Hematopoietic multipotent progenitor cell treated with erythropoietin and hydrocortisone succinate and interleukin-3 and kit ligand, for 8 days (in vitro differentiated cells): ENCODE data around the gene DIRAS1.
"Not testable (repeated sequence)": the region's sequence is repeated elsewhere in the genome, so short reads cannot be mapped to it uniquely, and the experiment has no call there.

Experiments used
- DNase-seq: peaks from one replicate; pipeline ENCODE4 v3.0.0-alpha.2; 2015

Gene DIRAS1

DNA sequence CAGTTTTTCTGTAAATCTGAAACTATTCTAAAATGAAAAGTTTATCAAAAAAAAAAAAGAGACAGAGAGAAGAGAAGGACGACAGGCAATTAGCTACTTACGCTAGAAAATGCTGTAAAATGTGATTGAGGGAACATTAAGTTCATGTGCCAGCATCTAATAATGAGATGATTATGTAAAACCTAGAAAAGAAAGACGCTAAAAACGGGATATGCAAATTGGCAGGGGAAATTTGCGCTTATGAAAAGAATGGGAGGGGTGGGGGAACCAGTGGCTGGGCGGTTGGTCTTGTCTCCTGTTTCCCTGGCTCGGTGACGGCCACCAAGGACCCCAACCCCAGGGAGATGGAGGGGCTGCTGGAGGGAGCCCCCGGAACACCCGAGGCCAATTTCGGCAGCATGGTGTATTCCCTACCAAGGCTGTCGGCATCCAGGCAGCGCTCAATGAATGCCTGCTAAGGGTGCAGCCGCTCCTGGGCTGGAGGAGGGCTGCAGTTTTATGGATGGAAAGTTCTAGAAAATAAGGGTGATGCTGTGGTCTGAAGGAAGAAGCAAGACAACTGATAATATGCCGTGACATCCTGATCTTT lies 52.9 kb downstream of the DIRAS1 start:
- DNase-seq: no peak

DNA sequence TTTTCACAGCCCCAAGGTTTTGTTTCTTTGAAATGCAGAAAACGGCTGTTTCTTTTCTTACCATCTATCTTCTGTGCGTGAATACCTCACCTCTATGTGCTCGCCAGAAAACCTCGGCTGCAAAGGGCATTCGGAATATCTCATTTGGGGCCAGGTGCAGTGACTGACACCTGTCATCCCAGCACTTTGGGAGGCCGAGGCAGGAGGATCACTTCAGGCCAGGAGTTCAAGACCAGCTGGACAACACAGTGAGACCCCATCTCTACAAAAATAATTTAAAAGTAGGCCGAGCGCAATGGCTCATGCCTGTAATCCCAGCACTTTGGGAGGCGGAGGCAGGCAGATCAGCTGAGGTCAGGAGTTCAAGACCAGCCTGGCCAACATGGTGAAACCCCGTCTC lies 53.8 kb downstream of the DIRAS1 start:
- DNase-seq: not testable (repeated sequence)

DNA sequence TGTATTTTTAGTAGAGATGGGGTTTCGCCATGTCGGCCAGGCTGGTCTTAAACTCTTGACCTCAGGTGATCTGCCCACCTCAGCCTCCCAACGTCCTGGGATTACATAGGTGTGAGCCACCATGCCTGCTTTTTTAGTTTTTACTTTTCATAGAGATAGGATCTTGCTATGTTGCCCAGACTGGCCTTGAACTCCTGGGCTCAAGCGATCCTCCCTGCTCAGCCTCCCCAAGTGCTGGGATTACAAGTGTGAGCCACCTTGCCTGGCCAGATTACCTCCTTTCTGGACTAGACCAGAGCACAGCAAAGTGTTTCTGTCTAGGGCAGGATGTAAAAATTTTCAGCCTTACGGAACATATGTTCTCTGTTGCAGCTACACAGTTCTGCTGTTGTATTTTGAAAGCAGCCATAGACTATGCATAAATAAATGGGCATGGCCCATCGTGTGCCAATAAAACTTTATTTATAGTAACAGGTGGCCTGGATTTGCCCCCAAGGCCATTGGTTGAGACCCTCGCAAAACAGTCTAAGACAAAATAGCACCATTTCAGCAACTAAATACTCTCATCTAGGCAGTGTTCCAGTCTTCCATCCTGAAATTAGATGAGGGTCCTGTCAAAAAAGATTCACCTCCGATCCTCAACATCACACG lies 54.7 kb downstream of the DIRAS1 start:
- no peak for DNase-seq

DNA sequence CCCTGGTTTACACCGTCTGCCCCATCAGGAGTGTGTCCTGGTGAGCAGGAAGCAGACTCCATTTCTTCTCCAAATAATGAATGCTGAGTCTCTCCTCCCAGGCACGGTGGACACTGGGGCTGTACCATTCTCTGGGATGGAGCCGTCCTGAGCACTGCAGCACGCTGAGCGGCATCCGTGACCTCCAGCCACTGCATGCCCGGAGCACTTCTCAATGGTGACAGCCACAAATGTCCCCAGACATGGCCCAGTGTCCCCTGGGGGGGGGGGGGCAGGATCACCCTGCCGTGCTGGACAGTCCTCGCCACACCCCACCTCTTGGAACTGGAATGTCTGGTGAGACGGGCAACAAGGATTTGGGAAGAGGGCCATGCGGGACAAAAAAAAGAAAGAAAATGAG lies 56.1 kb downstream of the DIRAS1 start:
- DNase-seq: no peak
